C4-2B (cell line): ENCODE results near the gene OR5H1.

Experiments
- ZFX ChIP-seq: fragments of 450-650 bp; IDR thresholded peaks from 2 replicates; pipeline ENCODE4 v1.6.1; 2017
- TF ChIP-seq, protein P1 (sequence below): fragments of 450-650 bp; conservative IDR thresholded peaks from 2 replicates; pipeline ENCODE4 v1.5.1; 2017; ENCODE audit warnings: mild to moderate bottlenecking

GRCh38 chr3:98180319-98180890 is 49.9 kb downstream of the OR5H1 start:
- TF ChIP-seq, protein P1, sequence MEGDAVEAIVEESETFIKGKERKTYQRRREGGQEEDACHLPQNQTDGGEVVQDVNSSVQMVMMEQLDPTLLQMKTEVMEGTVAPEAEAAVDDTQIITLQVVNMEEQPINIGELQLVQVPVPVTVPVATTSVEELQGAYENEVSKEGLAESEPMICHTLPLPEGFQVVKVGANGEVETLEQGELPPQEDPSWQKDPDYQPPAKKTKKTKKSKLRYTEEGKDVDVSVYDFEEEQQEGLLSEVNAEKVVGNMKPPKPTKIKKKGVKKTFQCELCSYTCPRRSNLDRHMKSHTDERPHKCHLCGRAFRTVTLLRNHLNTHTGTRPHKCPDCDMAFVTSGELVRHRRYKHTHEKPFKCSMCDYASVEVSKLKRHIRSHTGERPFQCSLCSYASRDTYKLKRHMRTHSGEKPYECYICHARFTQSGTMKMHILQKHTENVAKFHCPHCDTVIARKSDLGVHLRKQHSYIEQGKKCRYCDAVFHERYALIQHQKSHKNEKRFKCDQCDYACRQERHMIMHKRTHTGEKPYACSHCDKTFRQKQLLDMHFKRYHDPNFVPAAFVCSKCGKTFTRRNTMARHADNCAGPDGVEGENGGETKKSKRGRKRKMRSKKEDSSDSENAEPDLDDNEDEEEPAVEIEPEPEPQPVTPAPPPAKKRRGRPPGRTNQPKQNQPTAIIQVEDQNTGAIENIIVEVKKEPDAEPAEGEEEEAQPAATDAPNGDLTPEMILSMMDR = no peak
- TF ChIP-seq ZFX = no peak
